HG03097 (cell line): ENCODE results near the gene LSS.
"Not testable (repeated sequence)": the region's sequence is repeated elsewhere in the genome, so short reads cannot be mapped to it uniquely, and the experiment has no call there.

Source experiments
- ATAC-seq: cut with Tn5 transposase; IDR thresholded peaks from one replicate; pipeline ENCODE4 v1.9.1; 2021; ENCODE audit not compliant: unreplicated experiment, low FRiP score

The LSS gene

GRCh38 chr21:46171996-46172862, 56.3 kb downstream of the LSS start:
- ATAC-seq = no peak

- no peak for ATAC-seq
These were observed 57.0 kb downstream of the LSS start for GRCh38 chr21:46171585-46171984.

GRCh38 chr21:46170436-46171193, 58.0 kb downstream of the LSS start:
- not testable (repeated sequence) for ATAC-seq

- no peak for ATAC-seq
These were observed 59.8 kb downstream of the LSS start for GRCh38 chr21:46168659-46169386.

GRCh38 chr21:46168238-46168637, 60.3 kb downstream of the LSS start:
- ATAC-seq = no peak

- no peak for ATAC-seq
These were observed 63.5 kb downstream of the LSS start for GRCh38 chr21:46165098-46165497.

- ATAC-seq = no peak
These were observed 65.2 kb downstream of the LSS start for GRCh38 chr21:46163380-46163779.

- ATAC-seq = no peak
These were observed 66.7 kb downstream of the LSS start for GRCh38 chr21:46161633-46162592.

- no peak for ATAC-seq
These were observed 67.5 kb downstream of the LSS start for GRCh38 chr21:46160907-46161632.

GRCh38 chr21:46160657-46160906, 68.0 kb downstream of the LSS start:
- no peak for ATAC-seq

- ATAC-seq = no peak
These were observed 68.5 kb downstream of the LSS start for GRCh38 chr21:46159841-46160656.

GRCh38 chr21:46159390-46159789, 69.2 kb downstream of the LSS start:
- ATAC-seq = no peak

- ATAC-seq = no peak
These were observed 69.8 kb downstream of the LSS start for GRCh38 chr21:46158666-46159300.

GRCh38 chr21:46157987-46158451, 70.6 kb downstream of the LSS start:
- ATAC-seq = no peak

- no peak for ATAC-seq
These were observed 71.1 kb downstream of the LSS start for GRCh38 chr21:46157396-46157986.

- ATAC-seq = no peak
These were observed 71.9 kb downstream of the LSS start for GRCh38 chr21:46156678-46157077.

GRCh38 chr21:46156378-46156645, 72.3 kb downstream of the LSS start:
- no peak for ATAC-seq
